Islet precursor cell (in vitro differentiated cells): ENCODE measurements around the gene HOXD11.

Source experiments
- DNase-seq: peaks from one replicate; pipeline ENCODE4 v3.0.0-alpha.2; 2018

The HOXD11 gene

DNA sequence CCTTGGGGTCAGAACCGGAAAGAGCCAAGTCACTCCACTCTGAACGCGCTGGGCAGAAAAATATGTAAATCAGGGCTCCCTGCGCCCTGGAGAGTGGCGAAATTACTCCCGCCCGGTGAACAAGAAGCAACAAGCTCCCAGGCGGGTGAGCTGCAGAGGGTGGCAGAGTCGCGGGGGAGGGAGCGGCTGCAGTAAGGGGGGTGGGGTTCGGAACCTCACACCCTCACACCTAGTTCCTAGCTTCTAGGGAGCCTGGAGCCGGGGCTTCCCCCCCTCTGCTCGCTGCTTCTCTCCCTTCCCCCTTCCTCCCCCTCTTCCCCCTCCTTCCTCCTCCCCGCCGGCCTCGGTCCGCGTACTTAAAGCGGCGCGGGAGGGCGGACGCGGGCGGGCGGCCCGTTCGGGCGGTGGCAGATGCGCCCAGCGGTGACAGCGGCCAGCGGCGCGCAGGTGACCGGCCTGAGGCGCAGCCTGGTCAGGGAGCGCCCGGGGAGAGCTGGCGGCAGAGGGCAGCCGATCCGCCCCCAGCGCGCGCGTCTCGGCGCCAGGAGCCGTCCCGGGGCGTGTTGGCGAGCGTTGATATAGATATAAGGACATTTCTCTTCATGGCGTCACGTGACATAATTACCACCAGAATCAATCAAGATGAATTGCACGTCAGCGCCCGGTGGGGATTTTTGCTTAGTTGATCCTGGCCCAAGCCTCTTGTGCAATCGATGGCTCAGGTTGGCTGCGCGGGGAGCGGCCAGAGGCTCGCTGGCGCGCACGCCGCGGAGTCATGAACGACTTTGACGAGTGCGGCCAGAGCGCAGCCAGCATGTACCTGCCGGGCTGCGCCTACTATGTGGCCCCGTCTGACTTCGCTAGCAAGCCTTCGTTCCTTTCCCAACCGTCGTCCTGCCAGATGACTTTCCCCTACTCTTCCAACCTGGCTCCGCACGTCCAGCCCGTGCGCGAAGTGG, at the start of gene HOXD11:
HOXD11 (plus strand) TSS at position 700 of the 959 bp plus-strand sequence; CDS start at position 776, 76 bp downstream.
- no peak for DNase-seq

DNA sequence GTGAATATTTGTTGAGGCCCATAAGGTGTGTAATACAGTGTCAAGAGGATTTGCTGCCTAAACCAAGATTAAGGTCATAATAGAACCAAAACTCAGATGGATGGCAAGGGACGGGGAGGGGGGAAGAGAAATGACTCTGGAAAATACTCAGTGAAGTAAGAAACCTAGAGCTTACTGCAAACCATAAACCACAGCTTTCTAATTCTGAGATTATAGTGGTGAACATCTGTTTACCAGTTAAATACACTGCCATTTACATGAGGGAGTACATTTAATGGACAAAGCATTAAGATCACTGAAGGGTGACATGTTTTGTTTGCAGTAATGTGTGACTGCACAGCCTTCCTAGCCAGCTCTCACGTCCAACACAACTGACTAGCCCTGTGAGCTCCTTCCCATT, 43.1 kb upstream of the HOXD11 start:
- no peak for DNase-seq

DNA sequence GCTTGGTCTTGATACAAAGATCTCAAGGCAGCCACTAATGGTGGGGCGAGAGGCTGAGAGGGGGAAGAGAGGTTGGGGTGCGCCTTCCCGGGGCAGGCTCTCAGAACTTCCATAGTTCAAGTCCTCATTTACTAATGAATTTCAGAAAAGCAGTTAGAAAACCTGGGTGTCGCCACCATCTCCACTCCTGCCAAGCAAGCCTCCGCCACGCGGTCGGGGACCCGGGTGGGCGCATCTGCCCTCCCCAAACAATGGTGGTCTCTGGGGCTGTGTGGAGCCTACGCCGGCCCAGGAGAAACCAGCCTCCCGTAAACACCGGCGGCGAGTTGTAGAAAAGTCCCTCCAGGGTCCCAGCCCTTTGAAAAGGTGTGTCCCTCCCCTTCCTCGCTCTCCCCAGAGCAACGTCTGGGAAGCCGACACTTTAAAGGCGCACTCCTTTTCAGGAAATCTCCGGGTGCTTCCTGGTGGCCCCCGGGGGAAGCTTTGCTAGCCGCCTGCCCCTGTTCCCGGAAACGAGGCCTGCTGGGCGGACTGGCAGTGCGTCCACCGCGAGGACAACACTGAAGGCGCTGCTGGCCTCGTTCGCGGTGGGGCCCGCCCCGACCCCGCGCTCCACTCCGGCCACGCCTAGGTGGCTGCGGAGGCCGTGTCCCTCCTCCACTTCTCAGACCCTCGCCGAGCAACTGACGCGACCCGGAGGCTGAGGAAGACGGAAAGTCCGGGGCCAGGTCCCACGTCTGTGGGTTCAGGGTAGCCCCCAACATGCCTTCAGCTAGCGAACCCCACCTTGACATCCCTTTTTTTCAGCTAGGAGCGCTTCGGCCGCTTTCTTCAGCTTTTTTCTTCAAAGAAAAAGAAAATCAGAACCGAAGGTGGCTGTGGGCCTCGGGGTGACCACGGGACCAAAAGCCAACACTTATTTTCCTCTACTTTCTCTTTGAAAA, 40.2 kb upstream of the HOXD11 start:
- peak; percentile 52 for DNase-seq

DNA sequence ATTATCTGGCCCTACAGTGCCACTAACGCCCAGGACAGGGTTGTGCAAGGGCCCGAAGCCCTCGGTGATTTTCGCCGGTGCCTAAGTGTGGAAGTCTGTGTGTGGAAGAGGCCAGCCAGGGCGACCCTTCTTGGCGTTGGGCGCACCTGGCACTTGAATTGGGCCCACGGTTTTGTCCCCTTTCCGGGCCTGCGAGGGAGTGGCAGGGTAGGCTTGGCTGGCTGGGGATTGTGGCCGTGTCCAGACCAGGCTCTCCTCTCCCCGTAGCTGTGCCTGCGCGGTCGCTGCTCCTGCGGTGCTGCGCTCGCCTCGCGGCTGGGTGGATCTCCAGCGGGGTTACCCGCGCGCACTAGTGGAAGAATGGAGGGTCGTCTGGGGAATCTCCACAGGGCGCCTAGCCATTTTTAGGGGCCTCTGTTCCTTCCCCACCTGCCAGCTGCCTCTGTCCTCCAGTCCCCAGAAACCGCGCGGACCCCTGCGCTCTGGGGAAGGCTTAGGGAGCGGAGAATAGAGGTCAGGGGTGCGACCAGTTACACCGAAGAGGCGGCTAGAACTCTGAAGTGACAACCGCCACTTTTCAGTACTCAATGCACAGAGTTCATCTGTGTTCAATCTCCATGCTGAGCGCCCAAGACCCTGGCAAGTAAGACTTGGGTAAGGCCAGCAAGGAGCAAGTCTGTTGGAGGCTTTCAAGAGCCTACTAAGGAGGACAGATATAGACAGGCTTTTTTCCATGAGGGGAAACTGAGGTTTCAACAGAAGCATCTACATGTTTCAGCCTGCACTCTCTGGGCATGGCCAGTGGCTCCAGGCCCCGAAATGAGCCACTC, 39.3 kb upstream of the HOXD11 start:
- DNase-seq: peak; percentile 59

DNA sequence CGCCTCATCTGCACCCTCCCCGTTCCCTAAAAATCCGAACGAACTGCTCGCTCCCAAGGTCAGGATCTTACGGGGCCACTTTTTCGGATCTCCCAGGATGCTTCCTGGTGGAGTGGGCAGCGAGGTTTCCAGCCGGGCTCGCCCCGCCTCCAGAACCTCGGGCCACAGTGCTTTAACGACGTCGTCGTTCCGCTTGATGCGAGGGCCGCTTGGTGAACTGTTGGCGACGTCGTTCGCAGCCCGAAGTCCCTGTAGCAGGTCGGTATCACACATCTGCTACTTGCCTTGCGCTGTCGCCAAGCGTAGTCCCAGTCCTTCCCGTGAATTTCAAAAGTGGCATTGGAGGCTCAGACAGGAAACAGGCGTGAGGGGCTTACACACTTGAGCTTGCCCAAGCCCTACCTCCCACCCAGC, 38.7 kb upstream of the HOXD11 start:
- peak; percentile 52 for DNase-seq

DNA sequence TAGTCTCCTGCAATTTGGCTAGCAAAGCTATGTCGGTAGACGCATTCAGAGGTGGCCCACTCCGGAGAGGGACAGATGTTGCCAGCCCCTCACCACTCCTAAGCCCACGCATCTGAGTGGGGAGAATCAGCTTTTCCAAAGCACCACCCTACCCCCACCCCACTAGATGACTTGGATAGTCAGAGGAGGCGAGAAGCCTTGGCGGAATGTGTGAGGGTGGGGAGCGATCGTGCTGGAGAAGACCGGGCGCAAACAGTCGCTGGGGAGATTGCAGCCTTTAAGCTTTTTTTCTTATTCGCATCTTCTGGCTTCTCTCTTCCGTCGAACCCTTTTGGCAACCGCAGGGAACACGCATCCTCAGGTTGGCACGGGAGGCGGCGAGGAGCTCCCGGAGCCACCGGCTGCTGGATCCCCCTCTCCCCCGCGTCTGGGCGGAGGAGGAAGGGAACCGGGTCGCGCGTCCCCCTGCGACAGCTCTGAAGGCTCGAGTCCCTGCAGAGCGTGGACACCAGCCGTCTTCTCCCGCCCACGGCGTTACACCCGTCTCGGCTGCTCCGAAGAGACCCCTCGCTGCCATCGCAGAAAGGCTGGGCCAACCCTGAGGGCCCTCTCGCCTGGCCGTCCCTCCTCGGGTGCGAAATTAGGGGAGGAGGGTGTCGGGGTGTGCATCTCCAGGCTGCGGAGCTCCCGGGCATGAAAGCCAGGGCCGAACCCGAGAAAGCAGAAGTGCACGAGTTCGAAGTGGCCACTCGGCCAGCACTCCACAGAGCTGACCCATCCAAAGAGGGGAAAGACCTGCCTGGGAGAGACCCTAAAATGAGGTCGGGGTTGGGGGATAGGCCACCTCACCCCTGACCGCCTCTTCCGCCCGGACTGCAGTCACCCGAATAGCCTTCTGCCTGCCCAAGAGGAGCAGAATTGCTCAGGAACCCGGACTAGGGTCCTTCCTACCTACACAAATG, 35.5 kb upstream of the HOXD11 start:
- DNase-seq: no peak

DNA sequence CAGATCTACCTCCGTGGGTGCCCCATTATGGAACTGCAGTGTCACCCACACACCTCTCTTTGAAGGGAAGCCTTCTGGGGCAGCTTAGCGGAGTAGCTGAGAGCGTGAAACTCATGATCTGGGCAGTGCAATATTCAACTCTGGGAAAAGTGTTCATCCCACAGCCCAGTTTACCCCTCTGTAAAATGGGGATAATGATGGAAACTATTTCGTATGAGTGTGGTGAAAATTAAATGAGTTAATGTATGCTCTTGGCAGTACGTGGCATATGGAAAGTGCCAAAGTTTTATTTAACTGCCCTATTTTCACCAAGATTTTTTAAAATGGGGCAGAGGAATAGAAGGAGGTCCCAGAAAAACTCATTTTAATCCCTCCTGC, 34.8 kb upstream of the HOXD11 start:
- DNase-seq: no peak

DNA sequence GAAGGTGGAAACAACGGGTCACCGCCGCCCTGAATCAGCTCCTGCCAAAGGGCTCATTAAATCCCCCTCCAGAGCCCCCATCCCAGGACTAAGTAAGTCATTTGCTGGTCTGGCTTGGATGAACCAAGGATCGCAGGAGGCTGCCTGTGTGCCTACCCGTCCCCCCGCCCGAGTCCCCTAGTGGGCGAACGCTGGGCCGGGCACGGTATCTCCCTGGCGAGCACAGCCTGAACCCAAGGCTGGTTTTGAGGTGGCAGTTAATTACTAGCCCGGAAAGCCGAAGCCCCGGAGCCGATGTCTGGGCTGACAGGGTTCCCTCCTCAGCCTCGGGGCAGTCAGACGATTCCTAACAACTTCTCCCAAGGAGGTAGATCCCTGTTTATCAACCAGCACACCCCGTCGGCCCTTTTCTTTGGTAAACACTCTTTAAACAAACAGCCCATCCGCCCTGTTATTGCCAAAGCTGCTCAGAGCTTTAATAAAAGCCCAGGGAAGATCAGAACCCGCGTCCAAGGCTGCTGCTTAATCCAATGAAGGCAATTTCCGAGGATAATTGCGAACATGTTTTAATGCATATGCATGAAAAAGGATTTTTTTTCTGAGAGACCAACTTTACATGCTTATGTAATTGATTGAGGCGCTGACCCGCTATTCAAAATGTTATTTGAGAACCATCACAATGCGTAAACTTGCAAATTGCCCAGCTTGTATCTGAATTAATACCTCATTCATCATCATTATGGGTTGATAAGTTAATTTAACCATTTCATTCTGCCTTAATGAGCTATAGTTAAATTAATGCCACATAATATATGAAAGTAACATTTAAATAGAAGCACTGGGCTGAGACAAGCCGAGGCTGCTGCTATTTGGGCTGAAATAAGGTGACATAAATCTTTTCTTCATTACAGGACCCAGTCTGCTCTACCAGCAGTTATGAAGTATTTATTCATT, 33.9 kb upstream of the HOXD11 start:
- peak; percentile 57 for DNase-seq

DNA sequence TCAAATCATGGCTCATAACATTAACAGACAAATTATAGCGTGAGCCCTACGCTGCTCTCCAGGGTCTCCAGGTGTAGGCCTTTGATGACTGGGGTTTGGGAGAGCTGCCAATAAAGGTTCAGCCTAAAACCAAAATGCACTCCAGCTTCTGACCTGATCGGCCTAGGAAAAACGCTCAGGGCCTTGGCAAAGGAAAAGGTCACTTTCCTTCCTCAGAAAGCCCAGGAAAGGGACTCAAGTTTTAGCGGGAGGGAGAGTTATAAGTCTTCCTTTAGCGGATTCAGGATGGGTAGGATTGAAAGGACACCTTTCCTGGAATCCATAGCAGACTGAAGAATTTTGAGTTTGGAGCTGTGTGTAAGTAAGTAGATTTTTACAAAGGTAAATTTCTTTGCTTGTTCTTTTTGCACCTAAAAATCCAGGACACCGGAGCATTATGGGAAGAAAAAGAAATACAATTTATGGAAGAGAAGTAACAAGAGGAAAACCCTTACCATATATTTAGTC, 32.1 kb upstream of the HOXD11 start:
- no peak for DNase-seq

DNA sequence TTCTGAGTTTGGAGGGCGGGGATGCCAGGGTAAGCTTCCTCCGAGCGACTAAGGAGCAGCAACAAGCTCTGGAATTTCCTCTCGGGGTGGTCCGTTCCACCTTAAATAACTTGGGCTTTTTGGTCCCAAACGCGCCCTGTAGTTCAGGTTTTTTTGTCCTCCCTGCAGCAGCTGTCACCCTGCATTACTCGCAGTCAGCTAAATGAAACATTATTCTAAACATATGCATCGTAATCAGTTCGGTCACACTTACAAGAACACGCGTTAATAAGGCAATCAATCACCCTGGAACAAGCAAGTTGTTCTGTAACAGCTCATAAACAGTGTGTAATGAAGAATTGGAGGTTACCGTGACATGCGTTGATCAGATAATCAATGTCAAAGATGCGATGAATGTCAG, 31.6 kb upstream of the HOXD11 start:
- DNase-seq: peak; percentile 59

DNA sequence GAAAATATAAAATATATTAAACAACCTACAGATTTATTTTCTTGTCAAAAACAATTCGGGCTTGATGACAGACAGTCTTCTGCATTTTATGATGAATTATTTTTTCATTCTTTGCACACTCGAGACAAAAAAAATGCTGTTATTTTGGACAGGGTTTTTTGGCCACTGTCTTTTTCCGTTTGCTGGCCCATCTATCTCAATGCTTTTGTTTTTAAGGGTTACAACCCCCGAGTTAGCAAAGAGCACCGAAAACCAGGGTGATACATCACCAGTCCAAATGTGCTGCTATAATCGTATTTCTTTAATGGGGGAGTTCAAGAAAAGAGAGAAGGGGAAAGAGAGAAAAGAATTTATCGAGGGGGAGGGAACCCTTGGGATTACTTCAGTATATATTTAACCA, 31.0 kb upstream of the HOXD11 start:
- DNase-seq: no peak

DNA sequence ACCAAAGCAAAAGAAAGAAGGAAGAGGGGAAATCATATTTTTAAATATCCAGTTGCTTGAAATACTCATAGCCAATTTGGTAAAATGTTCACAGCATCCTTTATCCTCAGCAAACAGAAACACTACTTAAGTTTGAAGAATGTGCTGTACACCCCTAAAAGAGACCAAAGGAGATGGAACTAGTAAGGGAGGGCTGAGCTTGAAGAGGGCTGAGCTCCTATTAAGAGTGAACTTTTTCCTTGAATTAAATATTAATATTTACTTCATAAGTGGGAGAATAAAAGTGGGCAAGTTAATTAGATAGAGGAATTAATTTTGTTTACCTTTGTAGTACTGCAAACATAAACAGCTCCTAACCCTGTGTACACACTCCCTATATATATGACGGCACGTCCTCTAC, 30.3 kb upstream of the HOXD11 start:
- DNase-seq: no peak

DNA sequence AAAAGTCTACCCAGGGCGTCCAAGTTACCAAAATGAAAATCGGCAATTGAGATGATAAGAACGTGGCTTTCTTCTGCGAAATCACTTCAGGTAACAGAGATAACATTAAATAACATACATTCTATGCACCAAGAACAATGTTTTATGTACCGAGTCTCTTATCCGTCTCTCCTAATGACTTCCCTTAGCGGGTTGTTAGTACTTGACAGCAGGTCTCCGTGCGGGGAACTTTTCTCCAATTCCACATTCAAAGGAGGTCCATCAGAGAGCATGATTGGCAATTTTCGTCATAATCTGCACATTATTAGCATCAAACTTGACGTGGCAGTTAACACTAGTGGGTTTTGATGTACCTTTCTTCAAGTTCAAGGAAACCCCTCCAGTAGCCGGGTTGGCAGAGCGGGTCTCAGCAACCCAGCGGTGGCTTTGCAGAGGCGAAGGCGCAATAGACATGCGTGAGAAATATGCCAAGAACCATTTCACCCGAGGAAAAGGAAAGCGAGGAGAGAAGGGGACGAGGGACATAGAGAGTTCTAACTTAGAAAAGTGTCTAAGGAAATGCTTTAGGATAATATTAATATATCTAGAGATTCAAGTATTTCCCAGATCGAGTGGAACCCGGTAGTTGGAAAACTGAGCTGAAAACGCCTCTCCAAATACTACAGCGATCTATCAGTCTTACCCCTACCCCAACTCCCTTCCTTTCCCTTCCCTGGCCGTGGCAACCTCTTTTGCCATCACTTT, 28.4 kb upstream of the HOXD11 start:
- DNase-seq: no peak

DNA sequence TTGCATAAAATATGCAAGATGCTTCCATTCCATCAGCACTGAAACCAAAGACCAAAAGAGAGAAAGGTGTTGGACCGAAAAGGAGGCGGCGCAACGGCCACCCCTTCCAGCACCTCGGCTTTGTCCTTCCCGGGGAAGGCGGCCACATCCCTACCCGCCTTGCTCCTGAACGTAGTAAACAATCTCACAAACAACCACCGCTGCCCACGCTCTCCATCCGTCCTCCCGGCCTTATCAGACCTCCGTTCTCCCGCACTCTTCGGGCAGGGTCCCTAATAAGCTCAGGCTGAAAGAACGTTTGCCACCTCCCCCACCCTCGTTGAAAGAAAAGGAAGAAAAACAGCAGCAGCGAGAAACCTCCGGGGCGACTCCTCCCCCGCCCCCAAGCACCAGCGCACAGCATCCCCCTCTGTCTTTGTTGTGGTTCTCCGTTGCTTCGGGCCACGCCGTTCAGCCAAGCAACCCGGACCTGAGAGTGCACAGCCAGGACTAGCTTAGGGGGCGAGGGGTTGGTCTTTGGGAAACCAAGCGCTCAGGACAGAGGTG, 27.7 kb upstream of the HOXD11 start:
- DNase-seq: peak; percentile 67

DNA sequence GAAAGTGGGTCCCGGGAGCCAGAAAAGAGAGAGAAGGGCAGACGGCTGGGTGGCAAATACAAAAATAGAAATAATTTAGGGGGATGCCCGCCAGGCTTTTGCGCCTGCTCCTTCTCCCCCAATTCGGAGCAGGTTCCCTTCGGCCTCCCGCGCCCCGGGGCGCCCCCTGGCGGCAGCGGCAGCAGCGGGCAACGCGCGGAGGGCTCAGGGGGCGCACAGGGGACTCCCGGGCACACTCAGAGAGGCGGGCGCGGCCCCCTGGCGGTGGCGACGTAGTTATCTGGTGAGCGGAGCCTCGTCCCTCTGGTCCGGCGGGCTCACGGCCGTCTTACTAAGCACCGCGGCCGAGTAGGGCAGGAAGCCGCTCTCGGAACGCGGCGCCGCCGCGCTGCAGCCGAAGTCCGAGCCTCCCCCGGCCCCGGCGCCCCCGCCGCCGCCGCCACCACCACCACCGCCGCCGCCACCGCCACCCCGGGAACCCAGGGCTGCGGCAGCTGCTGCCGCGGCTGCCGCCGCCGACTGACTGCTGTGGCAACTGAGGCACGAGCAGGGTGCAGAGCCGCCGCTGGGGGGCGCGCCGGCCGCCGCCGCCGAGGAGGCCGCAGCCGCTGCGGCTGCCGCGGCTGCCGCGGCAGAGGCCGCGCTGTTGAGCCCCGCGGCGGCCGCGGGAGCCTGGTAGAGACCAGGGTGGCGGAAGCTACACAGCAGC, 27.1 kb upstream of the HOXD11 start:
- DNase-seq: peak; percentile 95

DNA sequence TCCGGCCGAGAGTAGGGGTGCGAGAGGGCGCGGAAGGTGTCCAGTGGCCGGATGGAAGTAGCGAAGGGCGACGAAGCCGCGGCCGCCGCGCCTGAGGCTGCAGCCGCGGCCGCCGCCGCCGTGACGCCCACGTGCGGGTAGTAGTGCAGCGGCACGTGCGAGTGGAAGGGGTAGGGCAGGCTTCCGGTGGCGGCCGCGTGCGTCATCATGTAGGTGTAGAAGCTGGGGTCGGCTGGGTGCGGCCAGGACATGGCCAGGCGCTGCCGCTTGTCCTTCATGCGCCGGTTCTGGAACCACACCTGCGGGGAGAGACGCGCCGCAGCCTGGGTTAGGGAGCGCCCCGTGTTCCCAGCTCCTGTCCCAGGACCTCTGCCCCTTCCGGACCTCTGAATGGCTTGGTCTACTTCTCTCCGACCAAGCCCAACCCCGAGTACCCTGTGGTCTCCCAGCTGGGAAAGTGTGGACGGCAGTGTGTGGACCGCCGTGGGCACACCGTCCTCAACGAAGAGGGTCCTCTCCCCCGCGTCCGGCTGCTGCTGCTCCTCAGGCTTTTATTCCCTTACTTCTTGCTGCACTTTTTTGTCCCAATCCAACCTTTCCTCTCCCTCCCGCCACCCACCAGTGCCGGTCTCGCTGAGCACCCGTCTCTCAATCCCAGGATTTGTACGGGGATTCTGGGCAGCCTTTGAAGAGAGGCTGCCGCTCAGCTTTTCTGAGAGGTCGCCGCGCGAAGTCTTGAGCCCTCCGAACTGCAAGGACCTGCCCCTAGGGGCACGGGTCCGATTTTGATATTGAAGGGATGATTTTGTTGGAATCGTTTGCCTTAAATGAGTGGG, 26.3 kb upstream of the HOXD11 start:
- DNase-seq: peak; percentile 69

DNA sequence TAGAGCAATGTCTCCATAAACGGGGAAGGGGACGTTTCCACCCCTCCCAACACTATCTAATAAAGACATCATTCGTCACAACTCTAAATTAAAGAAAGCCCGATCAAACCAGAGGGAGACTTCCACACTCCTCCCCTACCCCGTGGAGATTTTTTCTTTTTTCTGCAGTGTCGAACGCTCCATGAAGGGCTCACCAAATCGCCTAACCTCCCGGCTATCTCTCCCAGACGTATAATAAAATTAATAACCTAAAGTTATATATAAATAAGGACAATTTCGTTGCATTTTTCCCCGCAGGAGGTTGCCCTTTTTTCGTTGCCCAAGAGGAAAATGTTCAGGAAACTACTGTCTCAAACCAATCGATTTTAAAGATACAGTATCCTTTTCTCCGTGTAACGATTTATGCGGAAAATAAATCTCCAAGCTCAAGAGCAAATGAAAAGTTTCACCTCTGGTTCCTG, 25.7 kb upstream of the HOXD11 start:
- no peak for DNase-seq
